ENCODE data around the gene GHRH. TPM values are rescaled to one million over a fixed set of nuclear protein-coding genes. Genes with fewer than 3 reads are reported as not detected.

The GHRH gene, protein sequence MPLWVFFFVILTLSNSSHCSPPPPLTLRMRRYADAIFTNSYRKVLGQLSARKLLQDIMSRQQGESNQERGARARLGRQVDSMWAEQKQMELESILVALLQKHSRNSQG
- 0.74 TPM in 1 of 3 replicates, not detected in the others for total RNA-seq (2021)
- percentile 13 among the genes with signal in this experiment for Bru-seq, nascent RNA
- long read RNA-seq, experiment 1, result 0 reads
- long read RNA-seq, experiment 2, result 0 reads
- long read RNA-seq, experiment 3, result 0 reads

DNA sequence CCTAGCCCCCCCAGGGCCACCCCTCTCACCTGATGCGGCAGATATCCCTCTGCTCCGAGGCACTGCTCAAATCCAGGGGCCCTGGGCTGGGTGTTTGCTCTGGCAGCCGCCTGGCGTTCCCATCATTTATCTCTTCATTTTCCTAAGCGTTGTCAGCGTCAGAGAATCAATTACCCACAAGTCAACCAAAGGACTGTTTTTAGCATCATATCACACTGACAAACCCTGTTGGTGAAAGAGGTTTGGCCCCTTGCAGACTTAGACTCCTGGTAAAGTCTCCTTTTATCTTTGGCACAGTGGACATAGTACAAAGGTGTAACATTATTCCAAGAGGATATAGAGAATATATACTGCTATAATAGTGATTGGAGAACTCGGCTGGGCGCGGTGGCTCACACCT is at the start of gene GHRH:
GHRH (minus strand) TSS at position 101 of the 400 bp plus-strand sequence. CDS start 4,925 bp downstream, outside the sequence.
- ChIA-PET CTCF (no interaction called here), POLR2A (no interaction called here)
- TF ChIP-seq ZNF219 (CRISPR knock-in tag; IDR thresholded peaks at IDR 0.05; ENCODE audit: borderline replicate concordance), result no peak
- TF ChIP-seq ATF2 (CRISPR knock-in tag; IDR thresholded peaks at IDR 0.05; ENCODE audit: borderline replicate concordance, low read depth), result no peak
- no peak for TF ChIP-seq ZNF232 (CRISPR knock-in tag; IDR thresholded peaks at IDR 0.05)
- Mint-ChIP-seq H3K4me1 (peaks cover 47% of the 10 kb centered on the region), H3K4me3 (no peak within 1 kb of the TSS), H3K36me3 (no peaks in the 10 kb centered on the region), H3K9me3 (no peaks in the 10 kb centered on the region), H3K27ac (no peak within 1 kb of the TSS), H3K27me3 (ENCODE audit: low read depth) (peaks cover 5% of the 10 kb centered on the region; the same call in 1 of the 2 replicates)
- ATAC-seq, result no peak
- no peak for DNase-seq (ENCODE audit: low spot score)

- Mint-ChIP-seq H3K27me3 (ENCODE audit: low read depth) (no peaks in the 10 kb centered on the region), H3K4me1 (peaks cover 23% of the 10 kb centered on the region), H3K27ac (peak overlapping the region; percentile 28), H3K9me3 (no peaks in the 10 kb centered on the region), H3K4me3 (no peak overlapping the region), H3K36me3 (peaks cover 6% of the 10 kb centered on the region)
- ChIA-PET POLR2A (no interaction called here), CTCF (no interaction called here)
- DNase-seq (ENCODE audit: low spot score), result no peak
- ATAC-seq, result no peak
- TF ChIP-seq, protein P1, sequence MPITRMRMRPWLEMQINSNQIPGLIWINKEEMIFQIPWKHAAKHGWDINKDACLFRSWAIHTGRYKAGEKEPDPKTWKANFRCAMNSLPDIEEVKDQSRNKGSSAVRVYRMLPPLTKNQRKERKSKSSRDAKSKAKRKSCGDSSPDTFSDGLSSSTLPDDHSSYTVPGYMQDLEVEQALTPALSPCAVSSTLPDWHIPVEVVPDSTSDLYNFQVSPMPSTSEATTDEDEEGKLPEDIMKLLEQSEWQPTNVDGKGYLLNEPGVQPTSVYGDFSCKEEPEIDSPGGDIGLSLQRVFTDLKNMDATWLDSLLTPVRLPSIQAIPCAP (CRISPR knock-in tag; IDR thresholded peaks at IDR 0.05), result no peak
- TF ChIP-seq GABPB1 (CRISPR knock-in tag; IDR thresholded peaks at IDR 0.05), result no peak
- no peak for TF ChIP-seq PREB (CRISPR knock-in tag; IDR thresholded peaks at IDR 0.05; ENCODE audit: borderline replicate concordance)
- TF ChIP-seq EMX1 (CRISPR knock-in tag; IDR thresholded peaks at IDR 0.05), result no peak
- TF ChIP-seq NR1H2 (CRISPR knock-in tag; IDR thresholded peaks at IDR 0.05), result no peak
- TF ChIP-seq HMGXB4 (CRISPR knock-in tag; IDR thresholded peaks at IDR 0.05), result no peak
- TF ChIP-seq, protein P2, sequence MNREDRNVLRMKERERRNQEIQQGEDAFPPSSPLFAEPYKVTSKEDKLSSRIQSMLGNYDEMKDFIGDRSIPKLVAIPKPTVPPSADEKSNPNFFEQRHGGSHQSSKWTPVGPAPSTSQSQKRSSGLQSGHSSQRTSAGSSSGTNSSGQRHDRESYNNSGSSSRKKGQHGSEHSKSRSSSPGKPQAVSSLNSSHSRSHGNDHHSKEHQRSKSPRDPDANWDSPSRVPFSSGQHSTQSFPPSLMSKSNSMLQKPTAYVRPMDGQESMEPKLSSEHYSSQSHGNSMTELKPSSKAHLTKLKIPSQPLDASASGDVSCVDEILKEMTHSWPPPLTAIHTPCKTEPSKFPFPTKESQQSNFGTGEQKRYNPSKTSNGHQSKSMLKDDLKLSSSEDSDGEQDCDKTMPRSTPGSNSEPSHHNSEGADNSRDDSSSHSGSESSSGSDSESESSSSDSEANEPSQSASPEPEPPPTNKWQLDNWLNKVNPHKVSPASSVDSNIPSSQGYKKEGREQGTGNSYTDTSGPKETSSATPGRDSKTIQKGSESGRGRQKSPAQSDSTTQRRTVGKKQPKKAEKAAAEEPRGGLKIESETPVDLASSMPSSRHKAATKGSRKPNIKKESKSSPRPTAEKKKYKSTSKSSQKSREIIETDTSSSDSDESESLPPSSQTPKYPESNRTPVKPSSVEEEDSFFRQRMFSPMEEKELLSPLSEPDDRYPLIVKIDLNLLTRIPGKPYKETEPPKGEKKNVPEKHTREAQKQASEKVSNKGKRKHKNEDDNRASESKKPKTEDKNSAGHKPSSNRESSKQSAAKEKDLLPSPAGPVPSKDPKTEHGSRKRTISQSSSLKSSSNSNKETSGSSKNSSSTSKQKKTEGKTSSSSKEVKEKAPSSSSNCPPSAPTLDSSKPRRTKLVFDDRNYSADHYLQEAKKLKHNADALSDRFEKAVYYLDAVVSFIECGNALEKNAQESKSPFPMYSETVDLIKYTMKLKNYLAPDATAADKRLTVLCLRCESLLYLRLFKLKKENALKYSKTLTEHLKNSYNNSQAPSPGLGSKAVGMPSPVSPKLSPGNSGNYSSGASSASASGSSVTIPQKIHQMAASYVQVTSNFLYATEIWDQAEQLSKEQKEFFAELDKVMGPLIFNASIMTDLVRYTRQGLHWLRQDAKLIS (CRISPR knock-in tag; IDR thresholded peaks at IDR 0.05; ENCODE audit: borderline replicate concordance), result no peak
- TF ChIP-seq, protein P3, sequence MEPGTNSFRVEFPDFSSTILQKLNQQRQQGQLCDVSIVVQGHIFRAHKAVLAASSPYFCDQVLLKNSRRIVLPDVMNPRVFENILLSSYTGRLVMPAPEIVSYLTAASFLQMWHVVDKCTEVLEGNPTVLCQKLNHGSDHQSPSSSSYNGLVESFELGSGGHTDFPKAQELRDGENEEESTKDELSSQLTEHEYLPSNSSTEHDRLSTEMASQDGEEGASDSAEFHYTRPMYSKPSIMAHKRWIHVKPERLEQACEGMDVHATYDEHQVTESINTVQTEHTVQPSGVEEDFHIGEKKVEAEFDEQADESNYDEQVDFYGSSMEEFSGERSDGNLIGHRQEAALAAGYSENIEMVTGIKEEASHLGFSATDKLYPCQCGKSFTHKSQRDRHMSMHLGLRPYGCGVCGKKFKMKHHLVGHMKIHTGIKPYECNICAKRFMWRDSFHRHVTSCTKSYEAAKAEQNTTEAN (CRISPR knock-in tag; IDR thresholded peaks at IDR 0.05), result no peak
- no peak for TF ChIP-seq FOXP1 (CRISPR knock-in tag; IDR thresholded peaks at IDR 0.05; ENCODE audit: borderline replicate concordance)
- no peak for TF ChIP-seq SOX15 (CRISPR knock-in tag; IDR thresholded peaks at IDR 0.05)
- TF ChIP-seq, protein P4, sequence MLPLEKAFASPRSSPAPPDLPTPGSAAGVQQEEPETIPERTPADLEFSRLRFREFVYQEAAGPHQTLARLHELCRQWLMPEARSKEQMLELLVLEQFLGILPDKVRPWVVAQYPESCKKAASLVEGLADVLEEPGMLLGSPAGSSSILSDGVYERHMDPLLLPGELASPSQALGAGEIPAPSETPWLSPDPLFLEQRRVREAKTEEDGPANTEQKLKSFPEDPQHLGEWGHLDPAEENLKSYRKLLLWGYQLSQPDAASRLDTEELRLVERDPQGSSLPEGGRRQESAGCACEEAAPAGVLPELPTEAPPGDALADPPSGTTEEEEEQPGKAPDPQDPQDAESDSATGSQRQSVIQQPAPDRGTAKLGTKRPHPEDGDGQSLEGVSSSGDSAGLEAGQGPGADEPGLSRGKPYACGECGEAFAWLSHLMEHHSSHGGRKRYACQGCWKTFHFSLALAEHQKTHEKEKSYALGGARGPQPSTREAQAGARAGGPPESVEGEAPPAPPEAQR (CRISPR knock-in tag; IDR thresholded peaks at IDR 0.05), result no peak
- TF ChIP-seq, protein P5, sequence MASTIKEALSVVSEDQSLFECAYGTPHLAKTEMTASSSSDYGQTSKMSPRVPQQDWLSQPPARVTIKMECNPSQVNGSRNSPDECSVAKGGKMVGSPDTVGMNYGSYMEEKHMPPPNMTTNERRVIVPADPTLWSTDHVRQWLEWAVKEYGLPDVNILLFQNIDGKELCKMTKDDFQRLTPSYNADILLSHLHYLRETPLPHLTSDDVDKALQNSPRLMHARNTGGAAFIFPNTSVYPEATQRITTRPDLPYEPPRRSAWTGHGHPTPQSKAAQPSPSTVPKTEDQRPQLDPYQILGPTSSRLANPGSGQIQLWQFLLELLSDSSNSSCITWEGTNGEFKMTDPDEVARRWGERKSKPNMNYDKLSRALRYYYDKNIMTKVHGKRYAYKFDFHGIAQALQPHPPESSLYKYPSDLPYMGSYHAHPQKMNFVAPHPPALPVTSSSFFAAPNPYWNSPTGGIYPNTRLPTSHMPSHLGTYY (CRISPR knock-in tag; IDR thresholded peaks at IDR 0.05), result no peak
- TF ChIP-seq ZNF138 (CRISPR knock-in tag; conservative IDR thresholded peaks at IDR 0.05), result no peak
- no peak for TF ChIP-seq NR2C2 (CRISPR knock-in tag; IDR thresholded peaks at IDR 0.05)
Observed at GRCh38 chr20:37310951-37311350, 49.3 kb upstream of the GHRH start.
